ENCODE measurements around the gene TIE1.

The TIE1 gene

DNA sequence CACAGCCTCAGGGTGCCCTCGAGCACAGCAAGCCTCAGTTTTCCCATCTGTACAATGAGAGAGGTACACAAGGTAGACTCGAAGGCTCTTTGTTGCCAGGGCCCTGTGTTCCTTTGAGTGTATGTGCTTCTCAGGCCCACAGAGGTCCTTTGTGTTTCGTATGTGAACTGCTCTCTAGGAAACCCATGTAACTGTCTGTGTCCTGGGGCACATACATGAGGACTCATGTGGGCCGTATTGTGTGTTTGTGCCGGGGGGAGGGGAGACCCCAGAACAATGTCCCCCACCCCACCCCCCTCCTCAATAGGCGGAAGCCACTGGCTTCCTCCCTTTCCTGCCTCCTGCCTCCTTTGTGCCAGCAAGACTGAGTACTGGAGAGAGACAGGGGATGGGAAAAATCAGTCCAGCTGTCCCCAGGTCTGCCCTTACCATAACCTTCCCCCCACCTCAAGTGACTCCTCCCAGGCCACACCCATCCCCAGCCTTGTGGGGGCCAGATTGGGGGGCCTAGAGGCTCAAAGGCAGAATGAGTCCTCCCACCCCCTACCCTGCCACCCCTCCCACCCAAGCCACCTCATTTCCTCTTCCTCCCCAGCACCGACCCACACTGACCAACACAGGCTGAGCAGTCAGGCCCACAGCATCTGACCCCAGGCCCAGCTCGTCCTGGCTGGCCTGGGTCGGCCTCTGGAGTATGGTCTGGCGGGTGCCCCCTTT, at the start of gene TIE1:
TSS of gene TIE1 (plus strand) at position 605 of the 717 bp plus-strand sequence. CDS start at position 695, 90 bp downstream.
- TF ChIP-seq, protein P1, sequence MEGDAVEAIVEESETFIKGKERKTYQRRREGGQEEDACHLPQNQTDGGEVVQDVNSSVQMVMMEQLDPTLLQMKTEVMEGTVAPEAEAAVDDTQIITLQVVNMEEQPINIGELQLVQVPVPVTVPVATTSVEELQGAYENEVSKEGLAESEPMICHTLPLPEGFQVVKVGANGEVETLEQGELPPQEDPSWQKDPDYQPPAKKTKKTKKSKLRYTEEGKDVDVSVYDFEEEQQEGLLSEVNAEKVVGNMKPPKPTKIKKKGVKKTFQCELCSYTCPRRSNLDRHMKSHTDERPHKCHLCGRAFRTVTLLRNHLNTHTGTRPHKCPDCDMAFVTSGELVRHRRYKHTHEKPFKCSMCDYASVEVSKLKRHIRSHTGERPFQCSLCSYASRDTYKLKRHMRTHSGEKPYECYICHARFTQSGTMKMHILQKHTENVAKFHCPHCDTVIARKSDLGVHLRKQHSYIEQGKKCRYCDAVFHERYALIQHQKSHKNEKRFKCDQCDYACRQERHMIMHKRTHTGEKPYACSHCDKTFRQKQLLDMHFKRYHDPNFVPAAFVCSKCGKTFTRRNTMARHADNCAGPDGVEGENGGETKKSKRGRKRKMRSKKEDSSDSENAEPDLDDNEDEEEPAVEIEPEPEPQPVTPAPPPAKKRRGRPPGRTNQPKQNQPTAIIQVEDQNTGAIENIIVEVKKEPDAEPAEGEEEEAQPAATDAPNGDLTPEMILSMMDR (IDR thresholded peaks at IDR 0.05; ENCODE audit: low read depth, low read length), result no peak
- no peak for TF ChIP-seq EZH2phosphoT487 (IDR thresholded peaks at IDR 0.05; ENCODE audit: low read depth)
- Histone ChIP-seq H3K9me3 (ENCODE audit: insufficient read depth, low read length) (no peaks in the 10 kb centered on the region), H3K27ac (ENCODE audit: low read length) (no peak within 1 kb of the TSS), H4K20me1 (ENCODE audit: insufficient read depth, low read length) (no peaks in the 10 kb centered on the region), H3K4me3 (ENCODE audit: low read length) (no peak within 1 kb of the TSS), H3K27me3 (ENCODE audit: low read depth, low read length) (no peaks in the 10 kb centered on the region; the same call in 1 of the 2 replicates), H3K4me2 (ENCODE audit: low read length) (no peak within 1 kb of the TSS), H3K9ac (ENCODE audit: low read length) (no peak within 1 kb of the TSS), H2AFZ (ENCODE audit: low read depth, low read length) (no peak within 1 kb of the TSS), H3K79me2 (ENCODE audit: low read length) (no peaks in the 10 kb centered on the region), H3K36me3 (replicated peaks; ENCODE audit: low read depth, low read length) (no peaks in the 10 kb centered on the region), H3K4me1 (ENCODE audit: low read length) (no peaks in the 10 kb centered on the region)

DNA sequence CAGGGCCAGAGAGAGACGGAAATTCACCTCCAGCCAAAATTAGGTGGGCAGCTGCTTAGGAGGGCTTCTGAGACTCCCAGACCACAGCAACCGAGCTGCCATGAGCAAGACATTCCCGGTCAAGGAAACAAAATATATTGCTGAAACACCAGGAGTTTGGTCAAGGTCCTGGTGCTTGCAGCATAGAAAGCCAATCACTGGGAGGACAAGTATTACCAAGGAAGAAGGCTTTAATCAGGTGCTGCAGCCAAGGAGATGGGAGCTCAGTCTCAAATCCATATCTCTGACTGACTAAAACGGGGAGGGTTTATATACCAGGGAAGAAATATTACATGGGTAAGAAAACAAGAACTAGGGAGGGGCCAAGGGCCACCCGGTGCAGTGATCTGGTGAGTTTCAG, 49.8 kb upstream of the TIE1 start:
- H3K4me3 ChIP-seq (ENCODE audit: low read length), result no peak overlapping the region
- H3K27ac ChIP-seq (ENCODE audit: low read length), result no peak overlapping the region
- peaks cover 4% of the 10 kb centered on the region; the same call in 1 of the 2 replicates for H3K27me3 ChIP-seq (ENCODE audit: low read depth, low read length)
- no peak overlapping the region for H2AFZ ChIP-seq (ENCODE audit: low read depth, low read length)
- H3K36me3 ChIP-seq (replicated peaks; ENCODE audit: low read depth, low read length), result no peaks in the 10 kb centered on the region
- TF ChIP-seq, protein P1 (IDR thresholded peaks at IDR 0.05; ENCODE audit: low read depth, low read length), result no peak
- TF ChIP-seq EZH2phosphoT487 (IDR thresholded peaks at IDR 0.05; ENCODE audit: low read depth), result no peak
- H3K9me3 ChIP-seq (ENCODE audit: insufficient read depth, low read length), result no peaks in the 10 kb centered on the region
- H3K9ac ChIP-seq (ENCODE audit: low read length), result no peak overlapping the region
- no peaks in the 10 kb centered on the region for H3K4me1 ChIP-seq (ENCODE audit: low read length)
- H3K79me2 ChIP-seq (ENCODE audit: low read length), result no peaks in the 10 kb centered on the region
- no peak overlapping the region for H3K4me2 ChIP-seq (ENCODE audit: low read length)
- no peaks in the 10 kb centered on the region for H4K20me1 ChIP-seq (ENCODE audit: insufficient read depth, low read length)

DNA sequence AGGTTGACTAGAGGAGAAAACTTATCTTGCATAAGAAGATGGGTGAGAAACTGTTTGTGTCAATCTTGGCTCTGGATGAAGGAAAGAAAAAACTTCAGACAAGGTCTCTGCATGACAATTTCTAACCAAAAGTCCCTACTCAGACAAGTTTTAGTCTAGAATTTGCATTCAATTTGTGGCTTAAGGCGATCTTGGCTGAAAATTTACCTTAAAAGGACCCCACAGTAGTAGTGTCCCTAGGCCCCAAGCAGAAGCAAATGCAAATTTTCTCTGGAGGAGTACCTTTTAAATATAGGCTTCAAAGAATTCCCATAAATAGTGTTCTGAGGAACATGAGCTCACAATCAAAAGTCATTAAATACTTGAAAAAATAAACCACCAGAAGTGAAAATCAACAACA, 48.6 kb upstream of the TIE1 start:
- no peaks in the 10 kb centered on the region for H3K79me2 ChIP-seq (ENCODE audit: low read length)
- H4K20me1 ChIP-seq (ENCODE audit: insufficient read depth, low read length), result no peaks in the 10 kb centered on the region

DNA sequence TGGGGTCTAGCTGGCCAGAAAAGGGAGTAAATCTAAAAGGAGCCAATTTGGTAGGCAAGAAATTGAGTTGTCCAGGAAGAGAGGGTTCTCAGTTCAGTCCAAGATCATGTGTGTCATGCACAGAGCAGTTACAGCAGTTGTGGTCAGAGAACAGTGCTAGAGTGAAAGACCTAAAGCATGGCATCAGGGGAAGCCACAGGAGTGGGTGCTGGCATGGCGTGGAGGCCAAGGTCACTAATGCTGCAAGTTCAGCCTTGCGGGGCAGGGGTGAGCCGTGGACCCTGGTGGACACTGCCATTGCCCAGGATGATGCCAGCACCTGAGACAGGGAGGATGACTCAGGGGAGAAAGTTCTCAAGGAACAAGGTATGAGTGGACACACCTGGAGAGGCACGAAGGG, 47.6 kb upstream of the TIE1 start:
- Histone ChIP-seq H3K9me3 (ENCODE audit: insufficient read depth, low read length) (no peaks in the 10 kb centered on the region), H3K4me1 (ENCODE audit: low read length) (no peaks in the 10 kb centered on the region), H4K20me1 (ENCODE audit: insufficient read depth, low read length) (no peaks in the 10 kb centered on the region), H3K79me2 (ENCODE audit: low read length) (no peaks in the 10 kb centered on the region), H3K36me3 (replicated peaks; ENCODE audit: low read depth, low read length) (no peaks in the 10 kb centered on the region), H3K27me3 (ENCODE audit: low read depth, low read length) (peaks cover 4% of the 10 kb centered on the region; the same call in 1 of the 2 replicates), H3K4me2 (ENCODE audit: low read length) (no peak overlapping the region), H3K27ac (ENCODE audit: low read length) (no peak overlapping the region), H2AFZ (ENCODE audit: low read depth, low read length) (no peak overlapping the region), H3K4me3 (ENCODE audit: low read length) (no peak overlapping the region), H3K9ac (ENCODE audit: low read length) (no peak overlapping the region)
- TF ChIP-seq EZH2phosphoT487 (IDR thresholded peaks at IDR 0.05; ENCODE audit: low read depth), result no peak
- TF ChIP-seq, protein P1 (IDR thresholded peaks at IDR 0.05; ENCODE audit: low read depth, low read length), result no peak

More for the DNA sequence above, 48.6 kb upstream of the TIE1 start:
- no peaks in the 10 kb centered on the region for H3K4me1 ChIP-seq (ENCODE audit: low read length)
- H3K9ac ChIP-seq (ENCODE audit: low read length), result no peak overlapping the region
- no peak overlapping the region for H2AFZ ChIP-seq (ENCODE audit: low read depth, low read length)
- H3K4me2 ChIP-seq (ENCODE audit: low read length), result no peak overlapping the region
- H3K36me3 ChIP-seq (replicated peaks; ENCODE audit: low read depth, low read length), result no peaks in the 10 kb centered on the region
- H3K9me3 ChIP-seq (ENCODE audit: insufficient read depth, low read length), result no peaks in the 10 kb centered on the region
- H3K27ac ChIP-seq (ENCODE audit: low read length), result no peak overlapping the region
- H3K4me3 ChIP-seq (ENCODE audit: low read length), result no peak overlapping the region
- TF ChIP-seq, protein P1 (IDR thresholded peaks at IDR 0.05; ENCODE audit: low read depth, low read length), result no peak
- no peak for TF ChIP-seq EZH2phosphoT487 (IDR thresholded peaks at IDR 0.05; ENCODE audit: low read depth)
- H3K27me3 ChIP-seq (ENCODE audit: low read depth, low read length), result peaks cover 4% of the 10 kb centered on the region; the same call in 1 of the 2 replicates

Measured in OCI-LY3 (cell line).